GM12801 (cell line): ENCODE measurements around the gene DEPDC1B.

Experiments
- TF ChIP-seq, protein P1 (sequence below): IDR thresholded peaks from one replicate; pipeline ENCODE4 v1.5.1; 2011; ENCODE audit warnings: control low read depth; ENCODE audit not compliant: insufficient read length; ENCODE audit errors: extremely low read depth

The DEPDC1B gene

DNA sequence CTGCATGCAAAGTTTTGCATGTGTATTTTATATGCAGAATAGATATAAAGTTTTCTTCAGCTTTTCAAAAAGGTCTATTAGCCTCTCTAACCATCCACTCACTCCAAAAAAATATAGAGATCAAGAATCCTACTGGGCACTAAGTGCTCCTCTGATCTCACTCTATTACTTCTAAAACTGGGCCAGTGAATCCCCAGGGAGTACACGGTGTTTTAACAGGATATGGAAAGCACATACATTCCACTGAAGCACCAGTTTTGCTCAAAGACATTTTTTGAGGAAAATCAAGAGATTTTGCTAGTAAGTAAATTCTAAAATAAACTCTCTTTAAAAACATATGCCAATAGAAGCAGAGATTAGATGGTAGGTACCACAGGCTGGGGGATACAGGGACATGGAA, 95.2 kb downstream of the DEPDC1B start:
- TF ChIP-seq, protein P1, sequence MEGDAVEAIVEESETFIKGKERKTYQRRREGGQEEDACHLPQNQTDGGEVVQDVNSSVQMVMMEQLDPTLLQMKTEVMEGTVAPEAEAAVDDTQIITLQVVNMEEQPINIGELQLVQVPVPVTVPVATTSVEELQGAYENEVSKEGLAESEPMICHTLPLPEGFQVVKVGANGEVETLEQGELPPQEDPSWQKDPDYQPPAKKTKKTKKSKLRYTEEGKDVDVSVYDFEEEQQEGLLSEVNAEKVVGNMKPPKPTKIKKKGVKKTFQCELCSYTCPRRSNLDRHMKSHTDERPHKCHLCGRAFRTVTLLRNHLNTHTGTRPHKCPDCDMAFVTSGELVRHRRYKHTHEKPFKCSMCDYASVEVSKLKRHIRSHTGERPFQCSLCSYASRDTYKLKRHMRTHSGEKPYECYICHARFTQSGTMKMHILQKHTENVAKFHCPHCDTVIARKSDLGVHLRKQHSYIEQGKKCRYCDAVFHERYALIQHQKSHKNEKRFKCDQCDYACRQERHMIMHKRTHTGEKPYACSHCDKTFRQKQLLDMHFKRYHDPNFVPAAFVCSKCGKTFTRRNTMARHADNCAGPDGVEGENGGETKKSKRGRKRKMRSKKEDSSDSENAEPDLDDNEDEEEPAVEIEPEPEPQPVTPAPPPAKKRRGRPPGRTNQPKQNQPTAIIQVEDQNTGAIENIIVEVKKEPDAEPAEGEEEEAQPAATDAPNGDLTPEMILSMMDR, result no peak

- TF ChIP-seq, protein P1, result no peak
Measured at GRCh38 chr5:60598424-60598823, 101.5 kb downstream of the DEPDC1B start.

DNA sequence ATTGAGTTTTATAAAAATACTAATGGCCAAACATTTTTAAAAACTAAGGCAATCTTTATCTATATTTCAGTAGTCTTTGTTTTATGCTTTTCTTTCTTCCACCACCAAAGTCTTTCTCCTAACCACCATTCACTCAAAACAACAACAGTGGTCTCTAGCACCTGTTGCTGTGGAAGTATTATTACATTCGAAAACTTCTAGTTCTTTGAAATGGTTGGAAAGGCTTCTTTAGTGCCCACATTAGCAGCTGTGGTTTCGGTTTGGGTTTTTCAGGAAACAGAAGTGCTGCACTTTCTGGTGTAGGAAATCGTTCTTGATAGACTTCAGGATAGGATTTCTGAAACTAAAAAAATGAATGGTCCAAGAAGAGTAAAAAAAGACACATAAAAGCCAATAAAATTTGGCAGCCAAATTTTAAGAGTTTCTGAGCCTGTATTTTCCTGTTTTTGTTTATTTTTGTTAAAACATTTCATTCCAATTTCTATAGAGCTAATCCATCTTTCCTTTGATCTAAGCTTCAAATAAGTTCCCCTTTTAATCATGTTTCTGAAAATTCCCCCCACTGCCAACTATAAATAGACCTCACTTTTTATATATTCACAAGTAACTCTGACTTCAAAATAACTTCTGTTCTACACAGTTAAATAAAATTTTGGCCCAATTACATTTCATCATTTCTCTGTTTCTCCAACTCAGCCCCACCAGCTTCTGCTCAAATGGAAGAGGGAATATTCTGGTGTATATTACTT, 102.2 kb downstream of the DEPDC1B start:
- TF ChIP-seq, protein P1, result no peak

- TF ChIP-seq, protein P1, result no peak
Measured at GRCh38 chr5:60594715-60595477, 105.1 kb downstream of the DEPDC1B start.

DNA sequence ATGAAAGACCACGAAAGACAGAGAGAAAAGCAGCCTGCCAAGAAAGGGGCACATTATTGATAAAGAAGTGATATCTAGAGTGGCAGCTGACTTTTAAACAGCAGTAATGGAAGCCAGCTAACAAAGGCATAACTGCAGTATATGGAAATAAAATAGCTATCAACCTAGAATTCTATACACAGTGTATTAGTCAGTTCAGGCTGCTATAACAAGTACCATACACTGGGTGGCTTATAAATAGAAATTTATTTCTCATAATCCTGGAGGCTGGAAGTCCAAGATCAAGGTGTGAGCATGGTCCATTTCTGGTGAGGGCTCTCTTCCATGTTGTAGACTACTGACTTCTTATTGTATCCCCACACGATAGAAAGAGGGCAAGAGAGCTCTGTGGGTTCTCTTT, 109.8 kb downstream of the DEPDC1B start:
- TF ChIP-seq, protein P1, result no peak

DNA sequence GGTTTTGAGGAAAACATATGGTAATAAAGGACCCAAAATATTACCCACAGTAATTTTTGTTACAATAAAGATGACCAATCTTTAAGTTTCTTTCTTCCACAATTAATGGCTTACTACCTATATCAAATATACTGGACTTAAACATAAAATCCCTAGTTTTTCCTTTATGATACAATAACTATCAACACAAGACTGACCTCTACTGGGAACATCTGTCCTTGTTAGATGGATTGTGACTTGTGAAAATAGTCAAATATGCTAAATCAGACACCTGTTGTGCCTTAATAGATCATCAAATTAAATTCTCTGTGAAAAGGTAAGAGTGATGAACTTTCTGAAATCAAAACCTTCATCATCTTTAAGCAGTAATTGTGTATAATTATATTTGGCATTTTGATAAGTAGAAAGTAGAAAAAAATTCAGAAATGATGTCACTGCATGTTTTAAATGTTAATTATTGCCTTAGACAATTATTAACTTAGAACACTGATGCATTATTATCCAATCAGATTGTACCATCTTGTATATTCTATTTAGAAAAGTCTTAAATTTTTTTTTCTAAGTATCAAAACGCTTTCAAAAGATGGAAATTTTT, 113.6 kb downstream of the DEPDC1B start:
- TF ChIP-seq, protein P1, result no peak

DNA sequence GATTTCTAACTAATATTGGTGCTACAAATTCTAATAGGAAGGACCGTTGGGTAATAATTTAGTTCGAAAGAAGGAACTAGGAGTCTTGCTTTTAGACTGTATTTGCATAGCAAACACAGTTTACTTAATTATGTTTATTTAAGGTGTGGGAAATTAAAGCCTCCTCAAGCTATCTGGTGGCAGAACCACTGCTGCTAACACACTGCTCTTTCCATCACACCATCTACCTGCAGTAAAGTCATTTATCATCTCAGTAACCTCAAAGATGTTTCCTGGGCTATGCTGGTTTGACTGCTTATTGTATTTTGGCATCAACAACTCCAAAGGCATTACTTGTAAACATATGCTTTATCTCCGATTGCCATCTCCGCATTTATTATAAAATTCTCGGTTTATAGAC, 114.3 kb downstream of the DEPDC1B start:
- TF ChIP-seq, protein P1, result no peak
